Measurements from ENCODE around the gene RERE. TPM values are rescaled to one million over a fixed set of nuclear protein-coding genes. Genes with fewer than 3 reads are reported as not detected.

RERE gene
- total RNA-seq, 1 donor from 2014 or later: 124 TPM

DNA sequence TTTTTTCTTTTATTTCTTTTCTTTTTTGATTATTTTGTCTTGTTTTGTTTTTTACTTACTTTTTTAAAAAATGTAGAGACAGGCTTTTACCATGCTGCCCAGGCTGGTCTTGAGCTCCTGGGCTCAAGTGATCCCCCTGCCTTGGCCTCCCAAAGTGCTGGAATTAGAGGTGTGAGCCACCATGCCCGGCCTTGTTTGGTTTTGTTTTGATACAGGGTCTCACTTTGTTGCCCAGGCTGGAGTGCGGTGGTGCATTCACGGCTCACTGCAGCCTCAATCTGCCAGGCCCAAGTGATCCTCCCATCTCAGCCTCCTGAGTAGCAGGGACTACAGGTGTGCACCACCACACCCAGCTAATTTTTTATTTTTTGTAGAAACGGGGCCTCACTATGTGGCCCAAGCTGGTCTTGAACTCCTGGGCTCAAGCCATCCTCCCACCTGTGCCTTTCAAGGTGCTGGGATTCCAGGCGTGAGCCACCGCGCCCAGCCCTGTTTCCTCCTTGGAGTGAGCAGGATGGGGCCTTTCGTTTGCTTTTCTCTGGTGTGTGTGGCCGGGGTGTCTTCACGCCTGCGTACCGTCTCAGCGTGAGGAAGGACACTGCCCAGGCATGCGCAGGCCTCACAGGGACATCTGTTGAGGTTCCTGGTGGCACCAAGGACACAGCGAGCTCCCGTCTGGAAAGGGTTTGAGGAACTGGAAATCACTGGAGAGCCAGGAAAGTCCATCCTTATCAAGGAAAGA, 484.0 kb downstream of the RERE start:
- FAIRE-seq: no peak

DNA sequence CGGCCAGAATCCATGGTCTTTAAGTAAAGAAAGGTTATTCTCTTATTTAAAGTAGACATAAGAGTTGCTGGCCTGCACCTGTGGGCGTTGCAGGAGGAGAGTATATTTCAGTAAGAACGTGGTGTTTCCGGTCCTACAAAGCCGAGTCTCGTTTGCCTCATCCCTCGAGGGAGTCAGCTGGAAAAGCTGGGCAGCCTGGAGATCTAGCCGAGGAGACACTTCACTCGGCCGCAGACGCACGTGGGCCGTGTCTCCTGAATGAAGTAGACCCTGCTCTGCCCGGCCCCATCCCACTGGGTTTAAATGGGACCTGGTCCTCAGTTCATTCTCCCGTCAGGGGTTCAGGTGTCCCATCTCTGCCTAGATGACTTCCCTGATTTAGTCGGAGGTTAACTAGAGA, 484.6 kb downstream of the RERE start:
- no peak overlapping the region for H2AFZ ChIP-seq (ENCODE audit: low read depth, low read length)
- H3K4me3 Mint-ChIP-seq (ENCODE audit: unreplicated experiment): no peak overlapping the region
- H3K4me3 ChIP-seq (ENCODE audit: insufficient read depth, low read depth, low read length): no peak overlapping the region
- FAIRE-seq (no peak), DNase-seq (ENCODE audit: low read depth) (no peak)
- H3K4me1 ChIP-seq (ENCODE audit: insufficient read depth, low read length): peaks cover 3% of the 10 kb centered on the region
- no peak overlapping the region for H3K4me2 ChIP-seq (ENCODE audit: low read length)
- H3K36me3 Mint-ChIP-seq (ENCODE audit: low read depth, unreplicated experiment): peaks cover 9% of the 10 kb centered on the region
- no peaks in the 10 kb centered on the region for H4K20me1 ChIP-seq (ENCODE audit: insufficient read depth, low read length)
- H3K27me3 ChIP-seq (ENCODE audit: insufficient read depth, low read length): no peaks in the 10 kb centered on the region
- H3K9ac ChIP-seq (ENCODE audit: low read length): no peak overlapping the region
- no peak overlapping the region for H3K27ac ChIP-seq (ENCODE audit: low read depth, low read length)
- H3K36me3 ChIP-seq (ENCODE audit: insufficient read depth, low read length): no peaks in the 10 kb centered on the region
- H3K27ac Mint-ChIP-seq (ENCODE audit: unreplicated experiment): no peak overlapping the region
- H3K79me2 ChIP-seq (ENCODE audit: insufficient read depth, low read length): no peaks in the 10 kb centered on the region
- H3K27me3 Mint-ChIP-seq (ENCODE audit: low read depth, unreplicated experiment): peaks cover 9% of the 10 kb centered on the region
- peaks cover 3% of the 10 kb centered on the region for H3K9me3 Mint-ChIP-seq (ENCODE audit: unreplicated experiment)
- no peaks in the 10 kb centered on the region for H3K9me3 ChIP-seq (ENCODE audit: insufficient read depth, low read depth, low read length)
- no peaks in the 10 kb centered on the region for H3K4me1 Mint-ChIP-seq (ENCODE audit: low read depth, unreplicated experiment)
- TF ChIP-seq, protein P1, sequence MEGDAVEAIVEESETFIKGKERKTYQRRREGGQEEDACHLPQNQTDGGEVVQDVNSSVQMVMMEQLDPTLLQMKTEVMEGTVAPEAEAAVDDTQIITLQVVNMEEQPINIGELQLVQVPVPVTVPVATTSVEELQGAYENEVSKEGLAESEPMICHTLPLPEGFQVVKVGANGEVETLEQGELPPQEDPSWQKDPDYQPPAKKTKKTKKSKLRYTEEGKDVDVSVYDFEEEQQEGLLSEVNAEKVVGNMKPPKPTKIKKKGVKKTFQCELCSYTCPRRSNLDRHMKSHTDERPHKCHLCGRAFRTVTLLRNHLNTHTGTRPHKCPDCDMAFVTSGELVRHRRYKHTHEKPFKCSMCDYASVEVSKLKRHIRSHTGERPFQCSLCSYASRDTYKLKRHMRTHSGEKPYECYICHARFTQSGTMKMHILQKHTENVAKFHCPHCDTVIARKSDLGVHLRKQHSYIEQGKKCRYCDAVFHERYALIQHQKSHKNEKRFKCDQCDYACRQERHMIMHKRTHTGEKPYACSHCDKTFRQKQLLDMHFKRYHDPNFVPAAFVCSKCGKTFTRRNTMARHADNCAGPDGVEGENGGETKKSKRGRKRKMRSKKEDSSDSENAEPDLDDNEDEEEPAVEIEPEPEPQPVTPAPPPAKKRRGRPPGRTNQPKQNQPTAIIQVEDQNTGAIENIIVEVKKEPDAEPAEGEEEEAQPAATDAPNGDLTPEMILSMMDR (IDR thresholded peaks at IDR 0.05; ENCODE audit: insufficient read depth, low read depth, low read length): no peak
- TF ChIP-seq EZH2 (IDR thresholded peaks at IDR 0.05; ENCODE audit: insufficient read depth, low read length): no peak

More for the DNA sequence above, 484.0 kb downstream of the RERE start:
- Mint-ChIP-seq H3K4me1 (ENCODE audit: low read depth, unreplicated experiment) (no peaks in the 10 kb centered on the region), H3K4me3 (ENCODE audit: unreplicated experiment) (no peak overlapping the region), H3K27ac (ENCODE audit: unreplicated experiment) (no peak overlapping the region), H3K27me3 (ENCODE audit: low read depth, unreplicated experiment) (peaks cover 9% of the 10 kb centered on the region), H3K36me3 (ENCODE audit: low read depth, unreplicated experiment) (peaks cover 9% of the 10 kb centered on the region), H3K9me3 (ENCODE audit: unreplicated experiment) (peaks cover 3% of the 10 kb centered on the region)
- Histone ChIP-seq H3K4me2 (ENCODE audit: low read length) (no peak overlapping the region), H3K9ac (ENCODE audit: low read length) (no peak overlapping the region), H3K9me3 (ENCODE audit: insufficient read depth, low read depth, low read length) (no peaks in the 10 kb centered on the region), H3K4me3 (ENCODE audit: insufficient read depth, low read depth, low read length) (no peak overlapping the region), H3K79me2 (ENCODE audit: insufficient read depth, low read length) (no peaks in the 10 kb centered on the region), H3K36me3 (ENCODE audit: insufficient read depth, low read length) (no peaks in the 10 kb centered on the region), H4K20me1 (ENCODE audit: insufficient read depth, low read length) (no peaks in the 10 kb centered on the region), H2AFZ (ENCODE audit: low read depth, low read length) (no peak overlapping the region), H3K4me1 (ENCODE audit: insufficient read depth, low read length) (peaks cover 3% of the 10 kb centered on the region), H3K27me3 (ENCODE audit: insufficient read depth, low read length) (no peaks in the 10 kb centered on the region), H3K27ac (ENCODE audit: low read depth, low read length) (no peak overlapping the region)
- DNase-seq (ENCODE audit: low read depth): no peak
- TF ChIP-seq EZH2 (IDR thresholded peaks at IDR 0.05; ENCODE audit: insufficient read depth, low read length): no peak
- TF ChIP-seq, protein P1 (IDR thresholded peaks at IDR 0.05; ENCODE audit: insufficient read depth, low read depth, low read length): no peak
